GM12892 (cell line): ENCODE data around the gene SPDEF.

ENCODE experiments used
- POLR2A ChIP-seq: IDR thresholded peaks from 2 replicates; pipeline ENCODE4 v1.6.1; 2011; ENCODE audit warnings: low read depth, low read length, control low read depth
- POLR2AphosphoS5 ChIP-seq: IDR thresholded peaks from 2 replicates; pipeline ENCODE4 v1.6.1; 2011; ENCODE audit warnings: low read depth, low read length, control low read depth
- TAF1 ChIP-seq: IDR thresholded peaks from 2 replicates; pipeline ENCODE4 v1.6.1; 2011; ENCODE audit warnings: low read depth, mild to moderate bottlenecking, control low read depth, low read length, borderline replicate concordance

DNA sequence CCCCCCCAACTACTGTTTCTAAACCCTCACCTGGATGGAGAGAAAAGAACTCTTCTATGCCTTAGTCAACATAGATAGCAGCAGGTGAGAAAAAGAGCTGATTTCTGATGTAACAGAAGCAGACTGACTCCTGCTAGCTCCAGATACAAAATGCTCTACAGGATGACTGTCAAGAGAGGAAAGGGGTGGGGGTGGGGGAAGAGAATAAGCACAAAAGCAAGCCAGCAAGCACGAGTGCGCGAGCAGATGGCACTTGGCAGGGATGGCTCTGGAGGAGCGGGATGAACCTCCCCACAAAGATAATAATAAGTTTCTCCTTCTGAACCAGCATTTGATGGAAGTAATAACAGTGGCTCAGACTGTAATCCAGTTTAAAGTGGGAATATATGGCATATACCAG, 45.6 kb upstream of the SPDEF start:
- TF ChIP-seq POLR2A (no peak), POLR2AphosphoS5 (no peak), TAF1 (no peak)
